Right atrium auricular region (tissue), 2 donors: ENCODE measurements around the gene PDZD11. TPM values are rescaled to one million over a fixed set of nuclear protein-coding genes. Genes with fewer than 3 reads are reported as not detected.
"Not testable (repeated sequence)": the region's sequence is repeated elsewhere in the genome, so short reads cannot be mapped to it uniquely, and the experiment has no call there.

Source experiments
- DNase-seq: peaks from one replicate; pipeline ENCODE4 v3.0.0-alpha.2; 2019; ENCODE audit warnings: low spot score
- H3K27ac ChIP-seq, 2 donors: fragments of 200-600 bp; sonication (generic); 1 replicate in 1 of 2; 2 replicates in 1 of 2; pipeline ENCODE4 v1.5.1; 2016 to 2019
- H3K27me3 ChIP-seq, 2 donors: fragments of 200-600 bp; sonication (generic); one replicate each; pipeline versions ENCODE4 v1.5.1 to v1.6.0; 2017 to 2019
- H3K36me3 ChIP-seq: fragments of 200-600 bp; sonication (generic); one replicate; pipeline ENCODE4 v1.5.1; 2016
- H3K4me1 ChIP-seq, 2 donors: fragments of 200-600 bp; sonication (generic); one replicate each; pipeline versions ENCODE4 v1.5.1 to v1.6.0; 2017 to 2019
- H3K4me3 ChIP-seq, 2 donors: fragments of 200-600 bp; sonication (generic); 1 replicate in 1 of 2; 2 replicates in 1 of 2; pipeline ENCODE4 v1.5.1; 2017 to 2019; ENCODE audit warnings: mild to moderate bottlenecking in 1 of 2, moderate library complexity in 1 of 2
- H3K9me3 ChIP-seq, 2 donors: fragments of 200-600 bp; sonication (generic); one replicate each; pipeline ENCODE4 v1.5.1; 2019
- total RNA-seq, 2 donors: library from RNA; depleted of rRNA; stranded (reverse); fragments of >200 nt; gene quantifications; one replicate each; pipeline ENCODE4 v1.1.0, GENCODE V29; 2016
- TF ChIP-seq, protein P1 (sequence below), 2 donors: fragments of 200-600 bp; sonication (generic); IDR thresholded peaks; one replicate each; pipeline ENCODE4 v1.5.1; 2019; ENCODE audit warnings: antibody characterized with exemption in 2 of 2

The PDZD11 gene
- total RNA-seq, 2 donors from 2014 or later: 30.2 to 44.5 TPM

DNA sequence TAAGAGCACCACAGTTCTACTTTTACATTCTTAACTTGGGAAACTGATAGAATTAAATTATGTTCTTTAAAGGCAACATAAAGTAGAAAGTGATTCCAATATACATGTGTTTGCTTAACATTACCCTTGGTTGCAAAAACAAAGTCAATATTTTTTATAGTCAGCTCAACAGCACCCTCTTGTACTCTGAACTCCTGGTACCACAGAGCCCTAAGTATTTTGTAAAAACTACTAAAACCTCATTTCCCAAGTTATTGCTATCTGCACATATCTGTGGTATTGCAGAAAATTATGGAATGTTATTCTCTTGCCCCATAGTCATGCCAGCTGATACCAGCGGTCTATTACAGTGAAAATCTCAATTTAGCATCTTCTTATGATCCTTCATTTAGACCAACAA, 3.1 kb upstream of the PDZD11 start:
- no peak for DNase-seq
- Histone ChIP-seq H3K4me3 (no peak overlapping the region), H3K9me3 (no peaks in the 10 kb centered on the region), H3K27ac (no peak overlapping the region), H3K27me3 (no peaks in the 10 kb centered on the region), H3K4me1 (peaks cover 0 to 11% of the 10 kb centered on the region in 2 donors), H3K36me3 (no peaks in the 10 kb centered on the region)
- TF ChIP-seq, protein P1, sequence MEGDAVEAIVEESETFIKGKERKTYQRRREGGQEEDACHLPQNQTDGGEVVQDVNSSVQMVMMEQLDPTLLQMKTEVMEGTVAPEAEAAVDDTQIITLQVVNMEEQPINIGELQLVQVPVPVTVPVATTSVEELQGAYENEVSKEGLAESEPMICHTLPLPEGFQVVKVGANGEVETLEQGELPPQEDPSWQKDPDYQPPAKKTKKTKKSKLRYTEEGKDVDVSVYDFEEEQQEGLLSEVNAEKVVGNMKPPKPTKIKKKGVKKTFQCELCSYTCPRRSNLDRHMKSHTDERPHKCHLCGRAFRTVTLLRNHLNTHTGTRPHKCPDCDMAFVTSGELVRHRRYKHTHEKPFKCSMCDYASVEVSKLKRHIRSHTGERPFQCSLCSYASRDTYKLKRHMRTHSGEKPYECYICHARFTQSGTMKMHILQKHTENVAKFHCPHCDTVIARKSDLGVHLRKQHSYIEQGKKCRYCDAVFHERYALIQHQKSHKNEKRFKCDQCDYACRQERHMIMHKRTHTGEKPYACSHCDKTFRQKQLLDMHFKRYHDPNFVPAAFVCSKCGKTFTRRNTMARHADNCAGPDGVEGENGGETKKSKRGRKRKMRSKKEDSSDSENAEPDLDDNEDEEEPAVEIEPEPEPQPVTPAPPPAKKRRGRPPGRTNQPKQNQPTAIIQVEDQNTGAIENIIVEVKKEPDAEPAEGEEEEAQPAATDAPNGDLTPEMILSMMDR (IDR thresholded peaks at IDR 0.05): no peak

DNA sequence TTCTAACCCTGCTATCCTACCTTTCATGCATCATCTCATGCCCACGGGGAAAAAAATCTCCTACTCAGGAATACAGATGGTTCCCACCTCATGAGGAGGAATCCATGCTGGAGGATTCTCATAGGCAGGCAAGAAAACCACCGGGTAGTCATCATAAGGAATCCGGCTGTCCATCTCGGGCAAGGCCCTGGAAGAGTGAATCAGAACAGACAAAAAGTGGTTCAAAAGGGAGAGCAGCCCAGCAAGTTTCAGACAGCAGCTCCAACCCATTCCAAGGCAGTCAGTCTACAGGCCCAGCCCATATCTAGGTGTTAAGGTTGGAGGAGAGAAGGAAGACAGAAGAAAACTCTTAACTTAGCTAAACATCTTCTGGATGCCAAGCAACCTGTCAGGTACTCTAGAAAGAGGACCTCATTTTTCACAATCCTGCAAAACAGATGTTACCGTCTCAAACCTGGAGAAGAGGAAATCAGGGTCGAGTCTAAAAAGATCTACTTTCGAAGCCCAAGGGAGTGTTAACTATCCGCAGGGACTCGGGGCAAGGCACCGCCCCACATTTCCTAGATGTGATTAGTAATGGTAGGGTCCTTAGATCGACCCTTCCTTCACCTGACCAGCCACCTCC, 447 bp downstream of the PDZD11 start:
- no peaks in the 10 kb centered on the region for H3K27me3 ChIP-seq
- TF ChIP-seq, protein P1 (IDR thresholded peaks at IDR 0.05): no peak
- peaks cover 5% of the 10 kb centered on the region for H3K36me3 ChIP-seq
- H3K27ac ChIP-seq: peak overlapping the region; percentile 51 to 65
- peak overlapping the region; percentile 39 to 57 for H3K4me3 ChIP-seq
- no peaks in the 10 kb centered on the region for H3K9me3 ChIP-seq
- no peak for DNase-seq
- peaks cover 0 to 11% of the 10 kb centered on the region in 2 donors for H3K4me1 ChIP-seq

DNA sequence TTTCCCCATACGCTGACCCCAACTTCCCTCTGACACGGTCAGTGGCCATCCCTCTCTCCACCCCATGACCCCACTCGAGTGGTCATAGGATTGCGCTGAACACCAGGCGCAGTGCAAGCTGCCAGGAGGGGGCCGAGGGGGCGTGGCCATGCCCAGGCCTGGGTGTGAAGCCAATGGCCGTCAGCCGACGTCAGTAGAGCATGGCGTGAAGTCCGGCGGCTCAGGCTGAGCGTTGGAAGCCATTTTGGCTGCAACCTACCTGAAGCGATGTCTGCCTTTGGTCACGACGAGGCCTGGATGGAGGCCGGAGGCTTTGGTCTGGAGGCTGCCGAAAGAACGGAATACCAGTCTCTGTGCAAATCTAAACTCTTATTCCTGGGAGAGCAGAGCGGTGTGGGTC, 7.8 kb downstream of the PDZD11 start, which contains the start of gene RAB41:
TSS of gene RAB41 (plus strand) at position 222 of the 400 bp plus-strand sequence. CDS start at position 268, 46 bp downstream.
- no peaks in the 10 kb centered on the region for H3K4me1 ChIP-seq
- no peak within 1 kb of the TSS for H3K4me3 ChIP-seq
- TF ChIP-seq, protein P1 (IDR thresholded peaks at IDR 0.05): no peak
- H3K27me3 ChIP-seq: no peaks in the 10 kb centered on the region
- no peak within 1 kb of the TSS for H3K27ac ChIP-seq
- no peak for DNase-seq
- H3K9me3 ChIP-seq: no peaks in the 10 kb centered on the region
- no peaks in the 10 kb centered on the region for H3K36me3 ChIP-seq

DNA sequence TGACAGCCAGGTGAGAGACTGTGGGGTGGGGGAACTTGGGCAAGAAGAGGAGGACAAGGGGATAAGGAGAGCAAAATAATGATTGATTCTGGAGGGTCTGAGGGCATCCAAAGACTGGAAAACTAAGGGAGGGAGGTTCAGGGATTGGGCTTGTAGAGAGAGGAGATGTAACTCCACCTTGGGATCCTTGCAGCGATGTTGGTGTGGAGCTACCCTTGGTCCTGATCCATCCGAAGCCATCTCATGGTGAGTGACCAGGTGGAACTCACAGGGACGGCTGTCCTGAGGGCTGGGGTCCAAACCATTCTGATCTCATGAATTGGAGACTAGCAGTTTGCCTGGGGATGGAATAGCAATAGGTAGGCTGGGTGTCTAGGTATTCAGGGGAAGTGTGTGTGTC, 9.2 kb downstream of the PDZD11 start:
- H3K4me3 ChIP-seq: no peak overlapping the region
- no peaks in the 10 kb centered on the region for H3K4me1 ChIP-seq
- no peaks in the 10 kb centered on the region for H3K9me3 ChIP-seq
- no peaks in the 10 kb centered on the region for H3K36me3 ChIP-seq
- DNase-seq: no peak
- no peaks in the 10 kb centered on the region for H3K27me3 ChIP-seq
- no peak overlapping the region for H3K27ac ChIP-seq
- TF ChIP-seq, protein P1 (IDR thresholded peaks at IDR 0.05): no peak

DNA sequence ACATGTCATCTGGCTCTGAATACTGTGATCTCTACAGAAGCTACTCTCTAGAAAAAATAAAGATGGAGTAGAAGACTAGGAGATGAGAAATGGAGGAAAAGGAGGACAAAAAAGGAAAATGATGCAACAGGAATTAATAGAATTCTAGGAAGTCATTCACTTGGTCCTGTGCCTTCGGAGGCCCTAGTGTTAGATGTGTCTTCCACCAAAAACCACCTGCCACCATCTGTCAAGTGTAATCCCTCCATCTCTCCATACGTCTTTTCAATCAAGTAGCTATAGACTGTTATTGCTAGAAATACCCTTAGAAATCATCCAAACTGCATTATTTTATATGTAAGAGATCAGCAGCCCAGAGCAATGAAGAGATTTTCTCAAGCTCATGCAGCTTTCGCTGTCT, 10.6 kb downstream of the PDZD11 start:
- no peak for DNase-seq
- Histone ChIP-seq H3K9me3 (no peaks in the 10 kb centered on the region), H3K27me3 (no peaks in the 10 kb centered on the region), H3K4me3 (no peak overlapping the region), H3K4me1 (no peaks in the 10 kb centered on the region), H3K36me3 (no peaks in the 10 kb centered on the region), H3K27ac (no peak overlapping the region)
- TF ChIP-seq, protein P1 (IDR thresholded peaks at IDR 0.05): no peak

DNA sequence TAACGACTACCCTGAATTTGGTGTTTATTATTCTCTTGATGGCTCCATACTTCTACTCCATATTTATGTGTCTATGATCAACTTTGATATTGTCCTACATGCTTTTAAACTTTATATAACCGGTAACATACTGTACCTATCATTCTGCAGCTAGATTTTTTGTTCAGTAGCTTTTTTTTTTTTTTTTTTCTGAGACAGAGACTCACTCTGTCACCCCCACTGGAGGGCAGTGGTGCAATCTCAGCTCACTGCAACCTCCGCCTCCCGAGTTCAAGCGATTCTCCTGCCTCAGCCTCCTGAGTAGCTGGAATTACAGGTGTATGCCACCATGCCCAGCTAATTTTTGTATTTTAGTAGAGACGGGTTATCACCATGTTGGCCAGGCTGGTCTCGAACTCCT, 15.7 kb downstream of the PDZD11 start:
- not testable (repeated sequence) for DNase-seq, H3K27me3 ChIP-seq, H3K27ac ChIP-seq, H3K9me3 ChIP-seq, H3K36me3 ChIP-seq, H3K4me1 ChIP-seq, H3K4me3 ChIP-seq
